Stimulated activated CD8-positive, alpha-beta memory T cell treated with anti-CD3 and anti-CD28 coated beads, Interleukin-4, amount 100 ng/mL, for 48 hours (primary cell): ENCODE results near the gene SDCCAG8.
A peak's percentile ranks its signal among the peaks of the same experiment; 100 is the strongest.

Experiments
- DNase-seq: peaks from one replicate; pipeline ENCODE4 v3.0.0-alpha.2; 2020

SDCCAG8 gene

GRCh38 chr1:243254927-243255790 is 682 bp upstream of the SDCCAG8 start, which contains the start of gene CEP170:
Gene CEP170, minus strand, starts transcription at chr1:243255281. Its CDS starts 30,001 bp downstream, at chr1:243225280.
- DNase-seq, result peak; percentile 91

- no peak for DNase-seq
These were observed 749 bp downstream of the SDCCAG8 start for GRCh38 chr1:243256590-243256989.

- no peak for DNase-seq
These were observed 1.3 kb downstream of the SDCCAG8 start for GRCh38 chr1:243257189-243257588.

- no peak for DNase-seq
These were observed 2.9 kb downstream of the SDCCAG8 start for GRCh38 chr1:243258731-243259130.

GRCh38 chr1:243260221-243260880 is 4.5 kb downstream of the SDCCAG8 start:
- DNase-seq, result no peak

GRCh38 chr1:243261390-243261789 is 5.5 kb downstream of the SDCCAG8 start:
- no peak for DNase-seq

GRCh38 chr1:243264717-243265116 is 8.9 kb downstream of the SDCCAG8 start:
- no peak for DNase-seq

GRCh38 chr1:243266231-243266630 is 10.4 kb downstream of the SDCCAG8 start:
- no peak for DNase-seq

- no peak for DNase-seq
These were observed 11.6 kb downstream of the SDCCAG8 start for GRCh38 chr1:243267471-243267880.

- no peak for DNase-seq
These were observed 12.2 kb downstream of the SDCCAG8 start for GRCh38 chr1:243267914-243268653.

GRCh38 chr1:243268751-243269460 is 13.1 kb downstream of the SDCCAG8 start:
- DNase-seq, result no peak

- no peak for DNase-seq
These were observed 13.6 kb downstream of the SDCCAG8 start for GRCh38 chr1:243269461-243269801.

GRCh38 chr1:243270097-243270864 is 14.4 kb downstream of the SDCCAG8 start:
- DNase-seq, result no peak

GRCh38 chr1:243271996-243272395 is 16.2 kb downstream of the SDCCAG8 start:
- DNase-seq, result no peak

- DNase-seq, result no peak
These were observed 16.6 kb downstream of the SDCCAG8 start for GRCh38 chr1:243272401-243272800.

- DNase-seq, result no peak
These were observed 17.7 kb downstream of the SDCCAG8 start for GRCh38 chr1:243273506-243273905.

GRCh38 chr1:243273945-243274344 is 18.1 kb downstream of the SDCCAG8 start:
- no peak for DNase-seq

- no peak for DNase-seq
These were observed 19.5 kb downstream of the SDCCAG8 start for GRCh38 chr1:243275316-243275715.

GRCh38 chr1:243280571-243281129 is 24.8 kb downstream of the SDCCAG8 start:
- DNase-seq, result no peak

GRCh38 chr1:243281672-243282071 is 25.8 kb downstream of the SDCCAG8 start:
- no peak for DNase-seq

GRCh38 chr1:243286409-243287122 is 30.7 kb downstream of the SDCCAG8 start:
- DNase-seq, result no peak
